H1 (cell line): ENCODE data around the gene UBXN1. TPM values are rescaled to one million over a fixed set of nuclear protein-coding genes. Genes with fewer than 3 reads are reported as not detected.

Experiments used
- CTCF ChIA-PET: fragments of 300-600 bp; sonication (Branson Sonifier 250); formaldehyde crosslinking; loops from one replicate; lab custom pipeline; 2021; ENCODE audit not compliant: partially characterized antibody; lab: Charles Lee
- POLR2A ChIA-PET: fragments of 300-600 bp; sonication (Branson Sonifier 250); formaldehyde crosslinking; loops from one replicate; lab custom pipeline; 2021; ENCODE audit warnings: inconsistent platforms; ENCODE audit not compliant: partially characterized antibody; lab: Charles Lee
- DNase-seq, 2 experiments: peaks; one replicate each; pipeline versions ENCODE4 v3.0.0 to v3.0.0-alpha.2; 2010 to 2022; ENCODE audit warnings: low spot score in 2 of 2, low read depth in 1 of 2, mixed read lengths in 1 of 2
- FAIRE-seq: peaks from 2 replicates; lab custom pipeline; 2011; peaks lifted over from hg19 to GRCh38; lab: Jason Lieb, UNC
- H2AFZ ChIP-seq: 2 replicates; pipeline ENCODE4 v1.8.1; 2012; ENCODE audit warnings: low read length, inconsistent platforms
- H2AK5ac ChIP-seq: 2 replicates; pipeline ENCODE4 v1.6.1; 2013; ENCODE audit warnings: low read depth, low read length
- H2BK120ac ChIP-seq: replicated peaks from 2 replicates; pipeline ENCODE3; 2013; ENCODE audit warnings: low read depth, low read length, inconsistent platforms
- H2BK12ac ChIP-seq: 2 replicates; pipeline ENCODE4 v1.6.1; 2013; ENCODE audit warnings: low read depth, low read length
- H2BK15ac ChIP-seq: 2 replicates; pipeline ENCODE4 v1.6.1; 2013; ENCODE audit warnings: low read length
- H2BK20ac ChIP-seq: 2 replicates; pipeline ENCODE4 v1.6.1; 2013; ENCODE audit warnings: low read length
- H2BK5ac ChIP-seq: 2 replicates; pipeline ENCODE4 v1.6.1; 2013; ENCODE audit warnings: low read depth, low read length
- H3K14ac ChIP-seq: 2 replicates; pipeline ENCODE4 v1.6.1; 2013; ENCODE audit warnings: inconsistent platforms; ENCODE audit not compliant: insufficient read length
- H3K18ac ChIP-seq: 2 replicates; pipeline ENCODE4 v1.6.1; 2013; ENCODE audit warnings: low read length; ENCODE audit errors: extremely low read depth
- H3K23ac ChIP-seq: 2 replicates; pipeline ENCODE4 v1.6.1; 2013; ENCODE audit warnings: inconsistent platforms; ENCODE audit not compliant: insufficient read length
- H3K23me2 ChIP-seq: 2 replicates; pipeline ENCODE4 v1.6.1; 2013; ENCODE audit warnings: low read depth, low read length
- H3K27ac ChIP-seq: 2 replicates; pipeline ENCODE4 v1.6.1; 2011; ENCODE audit warnings: low read depth, low read length, inconsistent platforms
- H3K27me3 ChIP-seq, 4 experiments: replicated peaks in 1 of 4; 1 replicate in 1 of 4; 2 replicates in 3 of 4; pipeline versions ENCODE4 v1.6.1 to v1.8.1; 2011 to 2013; ENCODE audit warnings: low read length in 3 of 4, mild to moderate bottlenecking in 3 of 4, inconsistent platforms in 2 of 4, mixed read lengths in 2 of 4, moderate library complexity in 1 of 4; ENCODE audit not compliant: control insufficient read depth in 3 of 4, insufficient read depth in 3 of 4; ENCODE audit errors: extremely low read depth in 1 of 4
- H3K36me3 ChIP-seq, 4 experiments: 2 replicates each; pipeline versions ENCODE4 v1.6.1 to v1.8.1; 2011 to 2013; ENCODE audit warnings: mild to moderate bottlenecking in 4 of 4, low read length in 3 of 4, moderate library complexity in 2 of 4, control low read depth in 1 of 4, inconsistent platforms in 1 of 4; ENCODE audit not compliant: insufficient read depth in 4 of 4, control insufficient read depth in 2 of 4
- H3K4ac ChIP-seq: replicated peaks from 2 replicates; pipeline ENCODE3; 2013; ENCODE audit warnings: low read length, low read depth, mixed read lengths, inconsistent platforms; ENCODE audit not compliant: insufficient read length
- H3K4me1 ChIP-seq, 4 experiments: replicated peaks in 1 of 4; 1 replicate in 1 of 4; 2 replicates in 3 of 4; pipeline versions ENCODE4 v1.6.1 to v1.8.1; 2011 to 2013; ENCODE audit warnings: low read length in 3 of 4, inconsistent platforms in 2 of 4, mixed read lengths in 1 of 4; ENCODE audit not compliant: insufficient read depth in 4 of 4, control insufficient read depth in 3 of 4
- H3K4me2 ChIP-seq, 2 experiments: 2 replicates each; pipeline versions ENCODE4 v1.6.1 to v1.8.1; 2011 to 2013; ENCODE audit warnings: low read depth in 2 of 2, low read length in 2 of 2, control low read depth in 1 of 2, inconsistent platforms in 1 of 2, mild to moderate bottlenecking in 1 of 2; ENCODE audit not compliant: insufficient read depth in 1 of 2
- H3K4me3 ChIP-seq, 4 experiments: fragments of 200-600, 300-600 bp in 1 of 4; sonication (generic), shearing (Covaris generic), sonication (Bioruptor Twin) in 1 of 4; 2 replicates each; pipeline versions ENCODE4 v1.5.1 to v1.8.1; 2011 to 2016; ENCODE audit warnings: low read length in 4 of 4, low read depth in 3 of 4, control low read depth in 2 of 4, inconsistent platforms in 2 of 4, mild to moderate bottlenecking in 2 of 4, mixed read lengths in 1 of 4, moderate library complexity in 1 of 4; ENCODE audit not compliant: insufficient read depth in 2 of 4; ENCODE audit errors: extremely low read depth in 1 of 4
- H3K56ac ChIP-seq: replicated peaks from 2 replicates; pipeline ENCODE3; 2013; ENCODE audit warnings: low read depth, mild to moderate bottlenecking, mixed read lengths, low read length, inconsistent platforms; ENCODE audit not compliant: insufficient read length
- H3K79me1 ChIP-seq: 2 replicates; pipeline ENCODE4 v1.6.1; 2013; ENCODE audit warnings: low read depth, low read length, control low read depth
- H3K79me2 ChIP-seq, 2 experiments: 2 replicates each; pipeline versions ENCODE4 v1.6.1 to v1.8.1; 2012 to 2013; ENCODE audit warnings: low read length in 2 of 2, mild to moderate bottlenecking in 2 of 2, inconsistent platforms in 1 of 2; ENCODE audit not compliant: insufficient read depth in 2 of 2, control insufficient read depth in 1 of 2
- H3K9ac ChIP-seq, 4 experiments: replicated peaks in 1 of 4; 1 replicate in 1 of 4; 2 replicates in 3 of 4; pipeline versions ENCODE4 v1.6.1 to v1.8.1; 2011 to 2013; ENCODE audit warnings: low read depth in 3 of 4, low read length in 3 of 4, control low read depth in 2 of 4, mild to moderate bottlenecking in 2 of 4, moderate library complexity in 2 of 4, inconsistent platforms in 1 of 4; ENCODE audit errors: extremely low read depth in 1 of 4
- H3K9me3 ChIP-seq, 2 experiments: 2 replicates each; pipeline versions ENCODE4 v1.6.1 to v1.8.1; 2012 to 2013; ENCODE audit warnings: mild to moderate bottlenecking in 2 of 2, moderate library complexity in 2 of 2, control low read depth in 1 of 2, inconsistent platforms in 1 of 2, low read depth in 1 of 2, low read length in 1 of 2, mixed read lengths in 1 of 2; ENCODE audit not compliant: insufficient read depth in 2 of 2
- H4K20me1 ChIP-seq, 2 experiments: replicated peaks in 1 of 2; 2 replicates each; pipeline versions ENCODE3 to v1.8.1; 2011 to 2013; ENCODE audit warnings: inconsistent platforms in 2 of 2, low read length in 2 of 2, mild to moderate bottlenecking in 1 of 2; ENCODE audit not compliant: insufficient read depth in 2 of 2, control insufficient read depth in 1 of 2
- H4K5ac ChIP-seq: 2 replicates; pipeline ENCODE4 v1.6.1; 2013; ENCODE audit warnings: low read length, low read depth, mixed read lengths, inconsistent platforms; ENCODE audit not compliant: insufficient read length
- H4K8ac ChIP-seq: 2 replicates; pipeline ENCODE4 v1.8.0; 2013; ENCODE audit warnings: mild to moderate bottlenecking, moderate library complexity, low read length, inconsistent platforms; ENCODE audit not compliant: insufficient read depth; ENCODE audit errors: extremely low read depth
- H4K91ac ChIP-seq: replicated peaks from 2 replicates; pipeline ENCODE3; 2013; ENCODE audit warnings: low read length, mixed read lengths, inconsistent platforms; ENCODE audit not compliant: insufficient read length
- RAD21 ChIP-seq, 2 experiments: IDR thresholded peaks in 1 of 2; conservative IDR thresholded peaks in 1 of 2; 2 replicates each; pipeline ENCODE4 v1.6.1; 2011; ENCODE audit warnings: low read depth in 2 of 2, low read length in 2 of 2, improper control_type of control experiment in 1 of 2, inconsistent platforms in 1 of 2, mild to moderate bottlenecking in 1 of 2, moderate library complexity in 1 of 2
- RBBP5 ChIP-seq: IDR thresholded peaks from 2 replicates; pipeline ENCODE4 v1.7.1; 2012; ENCODE audit warnings: low read depth, mild to moderate bottlenecking, inconsistent platforms, low read length, moderate library complexity, borderline replicate concordance
- WGBS, 2 experiments: shearing (Covaris generic) in 1 of 2; methylation state at CpG; one replicate each; pipeline versions ENCODE4 v1.1.6 to v1.1.7; 2013 to 2015; ENCODE audit warnings: low lambda C conversion rate in 2 of 2, mixed read lengths in 2 of 2, inconsistent platforms in 1 of 2, low coverage in 1 of 2, missing lambda C conversion rate in 1 of 2; ENCODE audit not compliant: insufficient replicate concordance in 2 of 2, insufficient coverage in 1 of 2, insufficient read length in 1 of 2; ENCODE audit errors: extremely low coverage in 1 of 2, missing lambda C conversion rate in 1 of 2; 5-methylcytosine and 5-hydroxymethylcytosine counted together
- polyA plus RNA-seq, 7 experiments: library from polyadenylated mRNA; depleted of rRNA in 3 of 7; stranded (reverse) in 5 of 7; unstranded in 2 of 7; fragments of >200 nt in 5 of 7; fragments of 200-250 nt in 2 of 7; gene quantifications; 1 replicate in 5 of 7; 2 replicates in 1 of 7; 4 replicates in 1 of 7; pipeline versions ENCODE4 v1.2.1 to v1.2.3, GENCODE V29; 2011 to 2013; ENCODE audit warnings: missing spikeins in 2 of 7, mixed read lengths in 2 of 7
- small RNA-seq: library from polyadenylated mRNA; stranded (forward); fragments of <200 nt; extraction: miRNeasy Mini kit (QIAGEN cat#:217004); gene quantifications from one replicate; pipeline ENCODE3, GENCODE V24; 2013; ENCODE audit not compliant: insufficient read depth
- total RNA-seq: library from RNA; stranded (reverse); fragmentation: NEBNext Ultra II Directional; extraction: Animal tissue kit (Norgen Biotek cat#: 25700); gene quantifications from 2 replicates; pipeline ENCODE4 v1.2.1, GENCODE V29; 2021

UBXN1 gene
- total and polyA plus RNA-seq, 2 of the 8 experiments (the other 6 are each of a cell fraction or from before 2014, with no cell fraction given) = 78.6 to 114 TPM

DNA sequence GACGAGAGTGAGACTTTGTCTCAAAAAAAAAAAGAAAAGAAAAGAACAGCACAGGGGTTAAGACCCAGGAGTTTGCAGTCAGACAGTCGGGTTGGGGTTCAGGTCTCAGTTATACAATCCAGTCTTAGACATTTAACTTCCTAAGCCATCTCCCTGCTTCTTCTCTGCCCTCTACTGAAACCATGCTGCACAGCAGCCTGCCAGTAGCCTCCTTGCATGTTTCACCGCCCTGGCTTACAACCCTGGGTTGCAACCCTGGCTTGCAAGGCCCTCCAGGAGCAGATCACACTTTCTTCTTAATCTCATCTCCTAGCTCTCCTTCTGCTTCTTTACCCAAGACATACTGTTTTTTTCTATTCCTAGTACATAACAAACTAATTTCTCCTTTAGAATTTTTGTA, 51.2 kb downstream of the UBXN1 start:
- CTCF ChIA-PET = interaction anchor here (1.1 to 1.8 kb wide), 4 partner anchors 16 to 233 kb away, joined by 3 to 5 read pairs (median 4); partner anchors contain the start of gene TUT1
- POLR2A ChIA-PET = interaction anchor here (0.6 to 1.2 kb wide), 4 partner anchors 56 to 266 kb away, joined by 3 read pairs; partner anchors contain the start of gene HNRNPUL2
- no peaks in the 10 kb centered on the region for H3K27me3 ChIP-seq

More for the DNA sequence above, 51.2 kb downstream of the UBXN1 start:
- H3K4ac ChIP-seq = no peak overlapping the region
- peaks cover 50 to 72% (median 62%) of the 10 kb centered on the region in 4 experiments for H3K36me3 ChIP-seq
- no peak overlapping the region for H2BK5ac ChIP-seq
- no peak overlapping the region for H2BK120ac ChIP-seq
- H3K4me3 ChIP-seq = no peak overlapping the region
- H3K23me2 ChIP-seq = no peaks in the 10 kb centered on the region
- no peak overlapping the region for H2BK12ac ChIP-seq
- no peaks in the 10 kb centered on the region for H3K79me1 ChIP-seq
- 91% methylated on average over 3 of the region's 3 CpGs; no CpG with 5 or more reads in 1 of the 2 experiments for WGBS, 2 experiments
- no peak for FAIRE-seq
- H3K18ac ChIP-seq = no peak overlapping the region
- no peak overlapping the region for H2AFZ ChIP-seq
- H3K4me1 ChIP-seq = no peaks in the 10 kb centered on the region
- no peak overlapping the region for H3K4me2 ChIP-seq
- peak in 1 of 2 experiments; percentile 12; a peak in 1 of 4 replicates for TF ChIP-seq RAD21 (IDR thresholded peaks at IDR 0.05 in 1 of 2, conservative IDR thresholded peaks at IDR 0.05 in 1 of 2; ENCODE audit: low read depth in 2 of 2, low read length in 2 of 2)
- TF ChIP-seq RBBP5 = no peak
- H4K91ac ChIP-seq = no peak overlapping the region
- no peak overlapping the region for H3K56ac ChIP-seq
- H2AK5ac ChIP-seq = no peak overlapping the region
- H2BK15ac ChIP-seq = no peak overlapping the region
- H3K9me3 ChIP-seq = no peaks in the 10 kb centered on the region
- no peak for DNase-seq
- H3K23ac ChIP-seq = no peak overlapping the region
- no peak overlapping the region for H4K8ac ChIP-seq
- H3K14ac ChIP-seq = no peak overlapping the region
- peaks cover 4 to 9% of the 10 kb centered on the region in 2 experiments for H4K20me1 ChIP-seq
- no peak overlapping the region for H4K5ac ChIP-seq
- H3K27ac ChIP-seq = no peak overlapping the region
- no peak overlapping the region for H2BK20ac ChIP-seq
- no peak overlapping the region for H3K9ac ChIP-seq
- H3K79me2 ChIP-seq = no peaks in the 10 kb centered on the region

Small RNA genes lying within 50 kb of the gene (small RNA-seq; reads per million reads assigned to genes)
- not detected for gene SNORA57

Other genes with a start within 250 kb of the UBXN1 start
- gene AHNAK, start 132.3 kb downstream of the UBXN1 start, total RNA-seq = 5.8 and 6.7 TPM in 2 replicates
- gene AHNAK, start 132.3 kb downstream of the UBXN1 start, polyA plus RNA-seq (2011; rRNA removed) = 2.0 and 2.5 TPM in 2 replicates
- gene EEF1G, start 105.2 kb downstream of the UBXN1 start, total RNA-seq = 1,622 and 1,627 TPM in 2 replicates
- gene EEF1G, start 105.2 kb downstream of the UBXN1 start, polyA plus RNA-seq (2011; rRNA removed) = 1,996 and 2,000 TPM in 2 replicates
- gene TUT1, start 87.5 kb downstream of the UBXN1 start, total RNA-seq = 24.6 and 31.5 TPM in 2 replicates
- gene TUT1, start 87.5 kb downstream of the UBXN1 start, polyA plus RNA-seq (2011; rRNA removed) = 17.8 and 26.2 TPM in 2 replicates
- 114 and 117 TPM in 2 replicates for gene MTA2, start 77.2 kb downstream of the UBXN1 start, total RNA-seq
- gene MTA2, start 77.2 kb downstream of the UBXN1 start, polyA plus RNA-seq (2011; rRNA removed) = 25.7 and 32.2 TPM in 2 replicates
- gene EML3, start 66.3 kb downstream of the UBXN1 start, total RNA-seq = 29.9 and 31.2 TPM in 2 replicates
- 19.2 and 30.1 TPM in 2 replicates for gene EML3, start 66.3 kb downstream of the UBXN1 start, polyA plus RNA-seq (2011; rRNA removed)
- 0.55 and 2.2 TPM in 2 replicates for gene ROM1, start 65.8 kb downstream of the UBXN1 start, total RNA-seq
- gene ROM1, start 65.8 kb downstream of the UBXN1 start, polyA plus RNA-seq (2011; rRNA removed) = 0.86 and 0.91 TPM in 2 replicates
- 28.0 and 34.5 TPM in 2 replicates for gene B3GAT3, start 57.1 kb downstream of the UBXN1 start, total RNA-seq
- 39.0 and 57.7 TPM in 2 replicates for gene B3GAT3, start 57.1 kb downstream of the UBXN1 start, polyA plus RNA-seq (2011; rRNA removed)
- 326 and 330 TPM in 2 replicates for gene GANAB, start 32.5 kb downstream of the UBXN1 start, total RNA-seq
- 289 and 297 TPM in 2 replicates for gene GANAB, start 32.5 kb downstream of the UBXN1 start, polyA plus RNA-seq (2011; rRNA removed)
- gene INTS5, start 25.8 kb downstream of the UBXN1 start, total RNA-seq = 29.3 and 30.1 TPM in 2 replicates
- 23.6 and 30.3 TPM in 2 replicates for gene INTS5, start 25.8 kb downstream of the UBXN1 start, polyA plus RNA-seq (2011; rRNA removed)
- 171 and 173 TPM in 2 replicates for gene C11orf98, start 13.9 kb downstream of the UBXN1 start, total RNA-seq
- gene C11orf98, start 13.9 kb downstream of the UBXN1 start, polyA plus RNA-seq (2011; rRNA removed) = 68.0 and 72.1 TPM in 2 replicates
- gene CSKMT, start 13.8 kb downstream of the UBXN1 start, total RNA-seq = 66.1 and 67.8 TPM in 2 replicates
- 12.0 and 26.4 TPM in 2 replicates for gene CSKMT, start 13.8 kb downstream of the UBXN1 start, polyA plus RNA-seq (2011; rRNA removed)
- gene UQCC3, start 7.4 kb downstream of the UBXN1 start, total RNA-seq = 14.2 and 15.2 TPM in 2 replicates
- 15.7 and 27.9 TPM in 2 replicates for gene UQCC3, start 7.4 kb downstream of the UBXN1 start, polyA plus RNA-seq (2011; rRNA removed)
- gene LBHD1, start 6.8 kb downstream of the UBXN1 start, total RNA-seq = 3.6 and 5.2 TPM in 2 replicates
- 2.3 and 2.8 TPM in 2 replicates for gene LBHD1, start 6.8 kb downstream of the UBXN1 start, polyA plus RNA-seq (2011; rRNA removed)
- gene LRRN4CL, start 10.5 kb upstream of the UBXN1 start, total RNA-seq = 0.26 TPM in 1 of 2 replicates, not detected in the other
- 0.03 and 0.05 TPM in 2 replicates for gene LRRN4CL, start 10.5 kb upstream of the UBXN1 start, polyA plus RNA-seq (2011; rRNA removed)
- gene BSCL2, start 28.4 kb upstream of the UBXN1 start, total RNA-seq = 59.5 and 73.7 TPM in 2 replicates
- gene BSCL2, start 28.4 kb upstream of the UBXN1 start, polyA plus RNA-seq (2011; rRNA removed) = 264 and 286 TPM in 2 replicates
- 4.9 and 6.4 TPM in 2 replicates for gene GNG3, start 28.6 kb upstream of the UBXN1 start, total RNA-seq
- 10.9 and 12.1 TPM in 2 replicates for gene GNG3, start 28.6 kb upstream of the UBXN1 start, polyA plus RNA-seq (2011; rRNA removed)
- gene HNRNPUL2, start 48.4 kb upstream of the UBXN1 start, total RNA-seq = 44.3 and 46.4 TPM in 2 replicates
- gene HNRNPUL2, start 48.4 kb upstream of the UBXN1 start, polyA plus RNA-seq (2011; rRNA removed) = 12.7 and 14.9 TPM in 2 replicates
- 34.1 and 34.5 TPM in 2 replicates for gene TTC9C, start 49.4 kb upstream of the UBXN1 start, total RNA-seq
- 25.4 and 28.1 TPM in 2 replicates for gene TTC9C, start 49.4 kb upstream of the UBXN1 start, polyA plus RNA-seq (2011; rRNA removed)
- 76.5 and 76.9 TPM in 2 replicates for gene ZBTB3, start 75.1 kb upstream of the UBXN1 start, total RNA-seq
- gene ZBTB3, start 75.1 kb upstream of the UBXN1 start, polyA plus RNA-seq (2011; rRNA removed) = 30.2 and 39.5 TPM in 2 replicates
- gene POLR2G, start 82.5 kb upstream of the UBXN1 start, total RNA-seq = 126 and 131 TPM in 2 replicates
- gene POLR2G, start 82.5 kb upstream of the UBXN1 start, polyA plus RNA-seq (2011; rRNA removed) = 206 and 329 TPM in 2 replicates
- gene TAF6L, start 92.3 kb upstream of the UBXN1 start, total RNA-seq = 29.6 and 31.9 TPM in 2 replicates
- 24.8 and 37.3 TPM in 2 replicates for gene TAF6L, start 92.3 kb upstream of the UBXN1 start, polyA plus RNA-seq (2011; rRNA removed)
- 16.3 and 18.6 TPM in 2 replicates for gene TMEM179B, start 108.3 kb upstream of the UBXN1 start, total RNA-seq
- 62.2 and 65.1 TPM in 2 replicates for gene TMEM179B, start 108.3 kb upstream of the UBXN1 start, polyA plus RNA-seq (2011; rRNA removed)
- gene TMEM223, start 112.9 kb upstream of the UBXN1 start, total RNA-seq = 22.9 and 23.5 TPM in 2 replicates
- gene TMEM223, start 112.9 kb upstream of the UBXN1 start, polyA plus RNA-seq (2011; rRNA removed) = 59.7 and 64.1 TPM in 2 replicates
- 44.8 and 49.8 TPM in 2 replicates for gene NXF1, start 126.4 kb upstream of the UBXN1 start, total RNA-seq
- 48.1 and 63.6 TPM in 2 replicates for gene NXF1, start 126.4 kb upstream of the UBXN1 start, polyA plus RNA-seq (2011; rRNA removed)
- gene STX5, start 153.0 kb upstream of the UBXN1 start, total RNA-seq = 24.2 and 25.3 TPM in 2 replicates
- gene STX5, start 153.0 kb upstream of the UBXN1 start, polyA plus RNA-seq (2011; rRNA removed) = 23.4 and 28.5 TPM in 2 replicates
- gene TEX54, start 153.8 kb upstream of the UBXN1 start, total RNA-seq = 1.2 TPM in 1 of 2 replicates, not detected in the other
- gene TEX54, start 153.8 kb upstream of the UBXN1 start, polyA plus RNA-seq (2011; rRNA removed) = not detected in 2 replicates
- gene WDR74, start 160.5 kb upstream of the UBXN1 start, total RNA-seq = 97.0 and 101 TPM in 2 replicates
- 93.6 and 116 TPM in 2 replicates for gene WDR74, start 160.5 kb upstream of the UBXN1 start, polyA plus RNA-seq (2011; rRNA removed)
- gene SLC3A2, start 201.8 kb upstream of the UBXN1 start, total RNA-seq = 393 and 410 TPM in 2 replicates
- gene SLC3A2, start 201.8 kb upstream of the UBXN1 start, polyA plus RNA-seq (2011; rRNA removed) = 435 and 574 TPM in 2 replicates
- not detected in 2 replicates for gene CHRM1, start 242.3 kb upstream of the UBXN1 start, total RNA-seq
- 0.05 and 0.08 TPM in 2 replicates for gene CHRM1, start 242.3 kb upstream of the UBXN1 start, polyA plus RNA-seq (2011; rRNA removed)